HG03025 (cell line): Measurements from ENCODE around the gene PGRMC2.

ENCODE experiments used
- ATAC-seq: cut with Tn5 transposase; IDR thresholded peaks from one replicate; pipeline ENCODE4 v1.9.1; 2021; ENCODE audit warnings: mild to moderate bottlenecking, moderate library complexity; ENCODE audit not compliant: unreplicated experiment, low FRiP score

PGRMC2 gene

DNA sequence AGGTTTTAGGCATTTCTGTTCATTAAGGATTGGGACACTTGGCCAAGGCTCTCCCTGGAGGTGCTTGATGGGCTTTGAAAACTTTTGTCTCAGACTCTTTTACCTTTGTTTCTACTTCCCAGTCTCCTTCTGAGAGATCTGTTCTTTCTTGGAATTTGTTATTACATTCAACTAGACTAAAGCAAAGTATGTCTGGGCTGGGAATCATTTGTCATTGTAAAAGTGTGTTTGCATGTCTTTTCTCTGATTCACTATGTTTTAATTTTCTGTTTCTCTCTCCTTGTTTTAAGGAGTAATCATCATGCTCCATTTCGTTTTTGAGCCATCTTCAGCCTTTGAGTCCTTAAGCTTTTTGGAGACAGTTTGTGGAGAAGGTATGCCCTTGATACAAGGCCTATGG lies 12.2 kb upstream of the PGRMC2 start:
- no peak for ATAC-seq

DNA sequence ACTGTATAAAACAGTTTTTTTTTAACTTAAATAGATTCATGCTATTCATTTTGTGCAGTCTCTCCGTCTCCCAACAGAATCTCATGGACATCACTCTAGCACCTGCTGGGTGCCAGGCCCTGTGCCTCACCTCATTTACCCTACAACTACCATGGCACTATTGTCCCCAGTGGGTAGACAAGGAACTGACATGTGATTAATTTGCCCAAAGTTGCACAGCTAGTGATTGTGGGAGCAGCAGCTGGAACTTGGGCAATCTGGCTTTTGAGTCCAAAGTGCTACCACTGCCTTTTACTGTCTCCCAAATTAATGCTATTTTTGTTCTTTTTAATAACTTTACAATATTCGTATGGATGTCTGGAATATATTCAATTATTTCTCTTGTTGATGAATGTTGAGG lies 11.2 kb upstream of the PGRMC2 start:
- ATAC-seq, result no peak

DNA sequence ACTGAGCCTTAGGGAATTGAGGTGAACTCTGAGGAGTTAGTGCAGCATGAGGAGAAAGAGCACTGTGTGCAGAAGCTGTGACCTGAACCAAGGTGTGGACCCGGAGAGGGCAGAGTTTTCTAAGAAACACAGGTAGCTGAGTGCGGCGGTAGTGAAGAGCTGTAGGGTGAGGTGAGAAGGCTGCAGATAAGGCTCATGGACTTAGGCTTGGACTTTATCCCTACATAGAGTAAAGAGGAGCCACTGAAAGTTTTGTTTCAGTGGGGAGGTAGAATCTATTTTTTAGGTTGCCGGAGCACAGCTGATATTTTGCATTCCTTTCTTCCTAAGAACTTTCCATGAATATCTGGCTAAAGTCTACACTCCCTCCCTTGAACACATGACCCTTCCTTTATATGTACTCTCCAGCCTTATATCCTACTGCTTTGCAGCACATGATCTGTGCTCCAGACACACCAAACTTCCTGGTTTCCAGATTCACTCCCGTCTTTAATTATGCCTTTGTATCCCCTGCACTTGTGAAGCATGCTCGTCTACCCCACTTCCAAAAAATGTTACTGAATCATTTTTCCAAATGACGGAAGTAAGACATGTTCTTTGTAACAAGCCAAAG lies 10.6 kb upstream of the PGRMC2 start:
- ATAC-seq, result no peak

- no peak for ATAC-seq
Observed at GRCh38 chr4:128295255-128295654, 7.6 kb upstream of the PGRMC2 start.

- no peak for ATAC-seq
Observed at GRCh38 chr4:128294464-128294863, 6.9 kb upstream of the PGRMC2 start.

DNA sequence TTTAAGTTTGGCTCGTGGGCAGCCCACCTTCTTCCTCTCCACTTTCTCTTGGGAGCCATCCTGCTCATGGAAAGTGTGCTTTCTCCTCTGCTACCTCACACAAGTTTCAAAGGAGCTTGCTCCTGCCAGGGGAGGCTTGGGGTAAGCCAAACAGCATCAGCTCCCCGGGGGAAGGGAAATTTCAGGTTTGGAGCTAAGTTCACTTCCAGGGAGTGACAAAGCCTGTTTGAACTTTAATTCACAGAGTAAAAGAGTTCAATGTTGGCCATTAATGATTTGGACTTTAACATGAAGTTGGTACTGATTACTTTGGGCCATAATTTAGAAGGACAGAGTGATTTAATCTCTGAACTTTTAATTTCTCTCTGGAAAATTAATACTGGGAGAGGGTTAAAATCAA lies 4.7 kb upstream of the PGRMC2 start:
- ATAC-seq, result no peak

GRCh38 chr4:128291096-128291495 lies 3.5 kb upstream of the PGRMC2 start:
- ATAC-seq, result no peak

- no peak for ATAC-seq
Observed at GRCh38 chr4:128290526-128290925, 2.9 kb upstream of the PGRMC2 start.

GRCh38 chr4:128289523-128290158 lies 2.0 kb upstream of the PGRMC2 start:
- no peak for ATAC-seq

DNA sequence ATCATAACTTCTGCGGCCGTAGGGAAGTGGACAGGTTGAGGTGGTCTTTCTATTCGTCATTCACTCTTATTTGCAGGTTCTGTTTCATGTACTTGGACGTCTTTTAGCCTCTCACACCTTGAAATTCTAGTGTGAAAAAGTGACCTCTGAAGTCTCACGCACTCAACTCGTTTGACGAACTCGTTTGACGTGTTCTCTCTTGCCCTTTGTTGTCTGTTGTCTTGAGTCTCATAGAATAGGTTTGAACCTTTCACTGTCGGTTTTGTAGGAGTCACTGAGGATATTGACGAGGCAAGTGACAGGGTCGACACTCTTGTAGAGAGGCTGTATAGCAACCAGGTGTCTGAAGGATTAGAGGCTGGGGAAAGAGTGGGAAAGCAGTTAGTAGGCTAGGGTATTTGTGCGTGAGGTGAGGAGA lies 1.1 kb upstream of the PGRMC2 start:
- no peak for ATAC-seq

DNA sequence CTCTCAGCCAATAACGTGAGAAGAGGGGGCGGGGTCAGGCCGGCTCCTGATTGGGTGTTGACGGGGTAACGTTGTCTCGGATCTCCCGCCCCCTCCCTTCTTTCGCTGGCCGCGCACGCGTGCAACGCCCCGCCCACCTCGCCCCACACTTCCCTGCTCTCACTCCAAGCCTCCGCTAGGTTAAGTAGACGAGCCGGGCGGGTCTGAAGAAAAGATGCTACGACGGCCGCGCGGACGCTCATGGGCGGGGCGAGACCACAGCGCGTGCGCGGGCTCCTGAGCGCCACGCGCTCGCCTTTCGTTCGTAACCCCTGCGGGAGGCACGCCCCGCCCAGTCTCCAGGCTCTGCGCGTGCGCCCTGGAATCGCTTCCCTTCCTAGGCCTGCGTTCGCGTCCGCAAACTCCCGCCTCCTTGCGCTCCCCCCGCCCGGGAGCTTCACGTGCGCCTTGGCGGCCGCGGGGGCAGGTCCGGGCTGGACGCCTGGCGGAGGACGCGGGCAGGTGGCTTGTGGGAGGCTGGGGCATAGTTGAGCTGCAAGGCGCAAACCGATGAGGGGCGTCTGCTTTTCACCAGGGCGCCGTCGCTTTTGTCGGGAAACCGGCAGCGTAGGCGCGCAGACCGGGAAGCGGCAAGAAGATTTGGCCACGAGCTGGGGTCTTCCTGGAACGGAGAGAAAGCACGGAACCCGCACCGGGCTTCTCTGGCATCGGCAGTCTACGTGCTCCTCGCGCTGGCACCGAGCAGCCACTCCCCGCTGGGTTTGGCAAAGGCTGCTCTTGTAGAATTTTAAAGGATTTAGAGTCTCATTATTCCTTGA lies 467 bp upstream of the PGRMC2 start:
- peak; percentile 80 for ATAC-seq

DNA sequence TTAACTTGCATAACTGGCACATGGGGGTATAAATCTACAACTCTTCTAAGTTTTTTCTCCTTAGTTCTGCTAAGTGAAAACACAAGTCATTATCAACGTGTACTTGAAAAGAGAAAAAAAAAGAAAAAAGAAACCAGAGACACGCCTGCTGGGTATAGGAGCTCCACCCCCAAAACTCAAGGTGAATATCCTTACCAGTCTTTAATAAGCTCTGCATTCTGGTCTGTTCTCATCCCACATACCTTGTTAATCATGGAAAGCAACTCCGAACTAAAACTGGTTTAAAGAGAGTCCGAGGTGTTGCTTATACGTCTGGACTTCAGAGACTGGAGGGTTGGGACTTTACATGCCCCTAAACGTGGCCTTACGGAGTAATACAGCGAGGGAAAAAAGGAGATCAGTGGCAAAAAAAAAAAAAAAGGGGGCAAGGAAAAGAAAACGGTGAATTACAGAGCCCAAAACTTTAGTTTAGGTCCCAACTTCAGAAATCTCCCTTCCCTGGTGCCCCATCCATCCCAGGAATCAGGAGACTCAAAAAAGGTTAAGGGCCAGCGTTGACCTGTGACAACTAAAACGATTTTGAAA lies 1.0 kb downstream of the PGRMC2 start:
- no peak for ATAC-seq

GRCh38 chr4:128285085-128285997 lies 2.3 kb downstream of the PGRMC2 start:
- ATAC-seq, result no peak

GRCh38 chr4:128284317-128284716 lies 3.3 kb downstream of the PGRMC2 start:
- no peak for ATAC-seq

- ATAC-seq, result no peak
Observed at GRCh38 chr4:128283071-128283470, 4.5 kb downstream of the PGRMC2 start.

GRCh38 chr4:128282516-128282915 lies 5.1 kb downstream of the PGRMC2 start:
- ATAC-seq, result no peak

GRCh38 chr4:128281354-128281753 lies 6.3 kb downstream of the PGRMC2 start:
- no peak for ATAC-seq

- no peak for ATAC-seq
Observed at GRCh38 chr4:128279624-128280225, 7.9 kb downstream of the PGRMC2 start.

GRCh38 chr4:128277856-128278255 lies 9.8 kb downstream of the PGRMC2 start:
- no peak for ATAC-seq

DNA sequence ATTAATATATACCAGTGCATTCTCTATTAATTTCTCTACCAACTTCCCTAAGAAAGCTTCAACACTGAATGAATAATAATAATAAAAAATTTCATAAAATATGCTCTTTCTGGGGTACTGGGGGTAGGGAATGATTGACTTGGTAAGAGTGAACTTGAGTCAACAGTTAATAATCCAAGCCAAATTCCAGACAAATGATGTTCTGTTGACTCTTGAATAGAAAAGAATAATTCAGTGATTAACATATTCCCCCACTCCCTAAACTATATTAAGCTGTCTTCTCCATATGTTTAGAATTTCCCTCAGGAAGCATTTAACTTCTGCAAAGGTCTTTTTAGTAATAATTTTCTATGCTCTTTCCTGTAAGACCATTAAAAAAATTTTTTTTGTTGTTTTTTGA lies 12.3 kb downstream of the PGRMC2 start:
- no peak for ATAC-seq
